ENCODE results near the gene ACTMAP.

Gene ACTMAP

DNA sequence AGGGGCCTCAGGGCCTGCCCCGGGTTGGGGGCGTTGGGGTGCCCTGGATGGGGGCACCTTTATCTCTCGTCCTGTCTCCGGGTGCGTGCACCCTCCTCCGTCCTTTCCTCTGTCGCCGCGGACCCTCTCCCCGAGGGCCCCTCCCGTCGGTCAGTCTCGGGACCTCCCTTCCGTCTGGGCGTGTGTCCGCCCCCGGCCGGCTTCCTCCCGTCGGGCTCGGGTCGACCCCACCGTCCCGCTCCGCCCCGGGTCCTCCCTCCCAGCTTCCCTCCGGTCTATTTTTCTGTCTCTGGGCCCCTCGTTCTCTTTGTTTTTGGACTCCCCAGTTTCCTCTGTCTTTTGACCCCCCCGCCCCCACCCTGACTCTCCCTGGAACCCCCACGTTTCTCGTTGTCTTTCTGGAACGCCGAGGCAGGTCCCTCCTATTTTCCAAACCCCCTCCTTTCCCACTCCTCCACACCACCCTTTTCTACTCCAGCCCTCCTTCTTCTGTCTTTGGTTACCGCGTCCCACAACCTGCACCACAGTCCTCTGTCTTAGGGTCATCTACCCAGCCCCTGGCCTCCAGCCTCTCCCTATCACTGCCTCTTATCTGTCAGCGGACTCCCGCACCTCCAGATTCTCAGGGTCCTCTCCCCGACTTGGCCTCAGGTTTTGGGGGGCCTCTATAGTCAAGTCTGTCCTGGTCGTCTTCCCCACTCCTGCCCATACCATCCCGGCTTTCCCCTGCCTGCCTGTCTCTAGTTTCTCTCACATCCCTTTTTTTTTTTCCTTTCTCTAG lies 49.5 kb upstream of the ACTMAP start (continued):
- TF ChIP-seq ZNF26 (tag by site-specific recombination; IDR thresholded peaks at IDR 0.05) (no peak), ZNF768 (tag by site-specific recombination; IDR thresholded peaks at IDR 0.05) (no peak), ZNF362 (tag by site-specific recombination; IDR thresholded peaks at IDR 0.05) (no peak), ZNF777 (tag by site-specific recombination; IDR thresholded peaks at IDR 0.05; ENCODE audit: borderline replicate concordance) (no peak; the same call in 1 of the 2 replicates), ZNF184 (tag by site-specific recombination; IDR thresholded peaks at IDR 0.05) (no peak), SETDB1 (IDR thresholded peaks at IDR 0.05; ENCODE audit: insufficient read length, low read length) (no peak), ATF2 (tag by site-specific recombination; IDR thresholded peaks at IDR 0.05; ENCODE audit: low read depth) (no peak), ZNF48 (tag by site-specific recombination; IDR thresholded peaks at IDR 0.05) (no peak), ZNF571 (tag by site-specific recombination; IDR thresholded peaks at IDR 0.05) (no peak), CTCF (tag by site-specific recombination; IDR thresholded peaks at IDR 0.05) (0 out of 2 replicates have a peak, but pooled peaks have one; percentile 38), ZFHX2 (tag by site-specific recombination; conservative IDR thresholded peaks at IDR 0.05) (peak; percentile 94), ZNF140 (tag by site-specific recombination; IDR thresholded peaks at IDR 0.05) (no peak), MYNN (tag by site-specific recombination; IDR thresholded peaks at IDR 0.05; ENCODE audit: borderline replicate concordance) (no peak), SALL2 (tag by site-specific recombination; IDR thresholded peaks at IDR 0.05; ENCODE audit: borderline replicate concordance) (no peak), ZNF175 (tag by site-specific recombination; IDR thresholded peaks at IDR 0.05) (no peak), ZNF335 (tag by site-specific recombination; conservative IDR thresholded peaks at IDR 0.05) (peak; percentile 87), ZNF692 (tag by site-specific recombination; IDR thresholded peaks at IDR 0.05) (peak; percentile 61), ZSCAN16 (tag by site-specific recombination; IDR thresholded peaks at IDR 0.05) (no peak), ZNF629 (tag by site-specific recombination; IDR thresholded peaks at IDR 0.05) (no peak; the same call in 1 of the 2 replicates), ZNF433 (tag by site-specific recombination; IDR thresholded peaks at IDR 0.05; ENCODE audit: low read depth) (no peak), ZNF211 (tag by site-specific recombination; IDR thresholded peaks at IDR 0.05; ENCODE audit: low read depth) (no peak), GLIS1 (tag by site-specific recombination; IDR thresholded peaks at IDR 0.05) (peak; percentile 60)
- TF ChIP-seq, protein P1, sequence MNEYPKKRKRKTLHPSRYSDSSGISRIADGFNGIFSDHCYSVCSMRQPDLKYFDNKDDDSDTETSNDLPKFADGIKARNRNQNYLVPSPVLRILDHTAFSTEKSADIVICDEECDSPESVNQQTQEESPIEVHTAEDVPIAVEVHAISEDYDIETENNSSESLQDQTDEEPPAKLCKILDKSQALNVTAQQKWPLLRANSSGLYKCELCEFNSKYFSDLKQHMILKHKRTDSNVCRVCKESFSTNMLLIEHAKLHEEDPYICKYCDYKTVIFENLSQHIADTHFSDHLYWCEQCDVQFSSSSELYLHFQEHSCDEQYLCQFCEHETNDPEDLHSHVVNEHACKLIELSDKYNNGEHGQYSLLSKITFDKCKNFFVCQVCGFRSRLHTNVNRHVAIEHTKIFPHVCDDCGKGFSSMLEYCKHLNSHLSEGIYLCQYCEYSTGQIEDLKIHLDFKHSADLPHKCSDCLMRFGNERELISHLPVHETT (tag by site-specific recombination; IDR thresholded peaks at IDR 0.05), result 0 out of 2 replicates have a peak, but pooled peaks have one; percentile 33
- TF ChIP-seq, protein P2, sequence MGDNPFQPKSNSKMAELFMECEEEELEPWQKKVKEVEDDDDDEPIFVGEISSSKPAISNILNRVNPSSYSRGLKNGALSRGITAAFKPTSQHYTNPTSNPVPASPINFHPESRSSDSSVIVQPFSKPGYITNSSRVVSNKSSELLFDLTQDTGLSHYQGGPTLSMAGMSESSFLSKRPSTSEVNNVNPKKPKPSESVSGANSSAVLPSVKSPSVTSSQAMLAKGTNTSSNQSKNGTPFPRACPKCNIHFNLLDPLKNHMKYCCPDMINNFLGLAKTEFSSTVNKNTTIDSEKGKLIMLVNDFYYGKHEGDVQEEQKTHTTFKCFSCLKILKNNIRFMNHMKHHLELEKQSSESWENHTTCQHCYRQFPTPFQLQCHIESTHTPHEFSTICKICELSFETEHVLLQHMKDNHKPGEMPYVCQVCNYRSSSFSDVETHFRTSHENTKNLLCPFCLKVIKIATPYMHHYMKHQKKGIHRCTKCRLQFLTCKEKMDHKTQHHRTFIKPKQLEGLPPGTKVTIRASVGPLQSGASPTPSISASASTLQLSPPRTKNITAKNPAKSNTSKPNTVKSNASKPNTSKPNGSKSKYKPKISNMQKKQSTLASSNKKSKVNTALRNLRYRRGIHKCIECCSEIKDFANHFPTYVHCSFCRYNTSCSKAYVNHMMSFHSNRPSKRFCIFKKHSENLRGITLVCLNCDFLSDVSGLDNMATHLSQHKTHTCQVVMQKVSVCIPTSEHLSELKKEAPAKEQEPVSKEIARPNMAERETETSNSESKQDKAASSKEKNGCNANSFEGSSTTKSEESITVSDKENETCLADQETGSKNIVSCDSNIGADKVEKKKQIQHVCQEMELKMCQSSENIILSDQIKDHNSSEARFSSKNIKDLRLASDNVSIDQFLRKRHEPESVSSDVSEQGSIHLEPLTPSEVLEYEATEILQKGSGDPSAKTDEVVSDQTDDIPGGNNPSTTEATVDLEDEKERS (tag by site-specific recombination; IDR thresholded peaks at IDR 0.05), result no peak
- TF ChIP-seq, protein P3, sequence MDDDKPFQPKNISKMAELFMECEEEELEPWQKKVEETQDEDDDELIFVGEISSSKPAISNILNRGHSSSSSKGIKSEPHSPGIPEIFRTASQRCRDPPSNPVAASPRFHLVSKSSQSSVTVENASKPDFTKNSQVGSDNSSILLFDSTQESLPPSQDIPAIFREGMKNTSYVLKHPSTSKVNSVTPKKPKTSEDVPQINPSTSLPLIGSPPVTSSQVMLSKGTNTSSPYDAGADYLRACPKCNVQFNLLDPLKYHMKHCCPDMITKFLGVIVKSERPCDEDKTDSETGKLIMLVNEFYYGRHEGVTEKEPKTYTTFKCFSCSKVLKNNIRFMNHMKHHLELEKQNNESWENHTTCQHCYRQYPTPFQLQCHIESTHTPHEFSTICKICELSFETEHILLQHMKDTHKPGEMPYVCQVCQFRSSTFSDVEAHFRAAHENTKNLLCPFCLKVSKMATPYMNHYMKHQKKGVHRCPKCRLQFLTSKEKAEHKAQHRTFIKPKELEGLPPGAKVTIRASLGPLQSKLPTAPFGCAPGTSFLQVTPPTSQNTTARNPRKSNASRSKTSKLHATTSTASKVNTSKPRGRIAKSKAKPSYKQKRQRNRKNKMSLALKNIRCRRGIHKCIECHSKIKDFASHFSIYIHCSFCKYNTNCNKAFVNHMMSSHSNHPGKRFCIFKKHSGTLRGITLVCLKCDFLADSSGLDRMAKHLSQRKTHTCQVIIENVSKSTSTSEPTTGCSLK (tag by site-specific recombination; IDR thresholded peaks at IDR 0.05), result no peak
